CD14-positive monocyte (primary cell): ENCODE measurements around the gene PPBP. TPM values are rescaled to one million over a fixed set of nuclear protein-coding genes. Genes with fewer than 3 reads are reported as not detected.
"Not testable (repeated sequence)": the region's sequence is repeated elsewhere in the genome, so short reads cannot be mapped to it uniquely, and the experiment has no call there.

Experiments used
- DNase-seq, 3 donors: peaks; one replicate each; pipeline ENCODE4 v3.0.0-alpha.2; 2011 to 2022
- H2AFZ ChIP-seq: 2 replicates; pipeline ENCODE4 v1.6.0; 2012; ENCODE audit warnings: mild to moderate bottlenecking, low read depth, low read length, inconsistent platforms; ENCODE audit not compliant: insufficient read depth, poor library complexity, severe bottlenecking
- H3K27ac ChIP-seq, 2 donors: 1 replicate in 1 of 2; 2 replicates in 1 of 2; pipeline ENCODE4 v1.5.1; 2012 to 2013; ENCODE audit warnings: low read length in 2 of 2, control low read depth in 1 of 2, inconsistent platforms in 1 of 2, low read depth in 1 of 2, mild to moderate bottlenecking in 1 of 2
- H3K27me3 ChIP-seq, 2 donors: one replicate each; pipeline versions ENCODE4 v1.6.0 to v1.6.1; 2011 to 2013; ENCODE audit warnings: low read length in 2 of 2; ENCODE audit not compliant: control insufficient read depth in 2 of 2, insufficient read depth in 2 of 2
- H3K36me3 ChIP-seq, 2 donors: replicated peaks in 1 of 2; 1 replicate in 1 of 2; 2 replicates in 1 of 2; pipeline versions ENCODE4 v1.5.1 to v1.6.1; 2012 to 2013; ENCODE audit warnings: low read length in 2 of 2, control low read depth in 1 of 2, inconsistent platforms in 1 of 2, mild to moderate bottlenecking in 1 of 2; ENCODE audit not compliant: insufficient read depth in 2 of 2, control insufficient read depth in 1 of 2
- H3K4me1 ChIP-seq, 2 donors: 1 replicate in 1 of 2; 2 replicates in 1 of 2; pipeline versions ENCODE4 v1.5.1 to v1.6.1; 2012 to 2013; ENCODE audit warnings: low read length in 2 of 2, control low read depth in 1 of 2, inconsistent platforms in 1 of 2, mild to moderate bottlenecking in 1 of 2, moderate library complexity in 1 of 2; ENCODE audit not compliant: insufficient read depth in 2 of 2, control insufficient read depth in 1 of 2
- H3K4me2 ChIP-seq: replicated peaks from 2 replicates; pipeline ENCODE3; 2012; ENCODE audit warnings: low read length, moderate library complexity, mild to moderate bottlenecking; ENCODE audit not compliant: poor library complexity, severe bottlenecking; ENCODE audit errors: extremely low read depth
- H3K4me3 ChIP-seq, 3 experiments: fragments of 200-600 bp in 1 of 3; sonication (generic) in 1 of 3; replicated peaks in 1 of 3; 1 replicate in 2 of 3; 2 replicates in 1 of 3; pipeline ENCODE4 v1.5.1; 2011 to 2013; ENCODE audit warnings: low read length in 3 of 3, mild to moderate bottlenecking in 3 of 3, control low read depth in 2 of 3, low read depth in 2 of 3, inconsistent platforms in 1 of 3, moderate library complexity in 1 of 3
- H3K79me2 ChIP-seq: 2 replicates; pipeline ENCODE4 v1.6.0; 2012; ENCODE audit warnings: mild to moderate bottlenecking, control low read depth, inconsistent platforms, low read length, moderate library complexity; ENCODE audit not compliant: insufficient read depth
- H3K9ac ChIP-seq: 2 replicates; pipeline ENCODE4 v1.6.0; 2017; ENCODE audit warnings: low read length, mild to moderate bottlenecking; ENCODE audit not compliant: insufficient read depth, poor library complexity, severe bottlenecking
- H3K9me3 ChIP-seq, 2 donors: replicated peaks in 1 of 2; 1 replicate in 1 of 2; 2 replicates in 1 of 2; pipeline versions ENCODE4 v1.5.1 to v1.6.1; 2012 to 2013; ENCODE audit warnings: low read length in 2 of 2, control low read depth in 1 of 2; ENCODE audit not compliant: control insufficient read depth in 1 of 2, insufficient read depth in 1 of 2
- H4K20me1 ChIP-seq: 2 replicates; pipeline ENCODE4 v1.6.0; 2012; ENCODE audit warnings: mild to moderate bottlenecking, low read length, control low read depth, moderate library complexity; ENCODE audit not compliant: insufficient read depth
- H3K27ac Mint-ChIP-seq, 7 donors: one replicate each; pipeline ENCODE4 v1.8.0; 2020; ENCODE audit warnings: mild to moderate bottlenecking in 7 of 7, mixed read lengths in 7 of 7, moderate library complexity in 6 of 7, inconsistent platforms in 2 of 7
- H3K27me3 Mint-ChIP-seq, 3 donors: one replicate each; pipeline ENCODE4 v1.8.0; 2021 to 2022; ENCODE audit warnings: low read depth in 3 of 3, mild to moderate bottlenecking in 3 of 3, mixed read lengths in 3 of 3, moderate library complexity in 3 of 3, inconsistent platforms in 1 of 3
- H3K36me3 Mint-ChIP-seq, 2 donors: one replicate each; pipeline ENCODE4 v1.8.0; 2020; ENCODE audit warnings: mixed read lengths in 2 of 2, inconsistent platforms in 1 of 2, mild to moderate bottlenecking in 1 of 2
- H3K4me1 Mint-ChIP-seq: one replicate; pipeline ENCODE4 v1.8.0; 2020; ENCODE audit warnings: mild to moderate bottlenecking, mixed read lengths
- H3K4me3 Mint-ChIP-seq, 2 donors: one replicate each; pipeline ENCODE4 v1.8.0; 2020; ENCODE audit warnings: mild to moderate bottlenecking in 2 of 2, mixed read lengths in 2 of 2, moderate library complexity in 1 of 2
- H3K9me3 Mint-ChIP-seq, 7 donors: one replicate each; pipeline ENCODE4 v1.8.0; 2020 to 2022; ENCODE audit warnings: mixed read lengths in 7 of 7, mild to moderate bottlenecking in 6 of 7, moderate library complexity in 6 of 7, inconsistent platforms in 2 of 7
- CTCF ChIP-seq: fragments of 200-600 bp; IDR thresholded peaks from one replicate; pipeline ENCODE4 v1.8.0; 2022; ENCODE audit warnings: antibody characterized with exemption, mild to moderate bottlenecking
- WGBS: methylation state at CpG from one replicate; pipeline ENCODE4 v1.1.5; 2013; ENCODE audit warnings: missing lambda C conversion rate; ENCODE audit not compliant: insufficient coverage; 5-methylcytosine and 5-hydroxymethylcytosine counted together
- intact Hi-C, 2 donors: fragments of 100-400 bp; cut with micrococcal nuclease; formaldehyde crosslinking; loops; one replicate each; pipeline versions ENCODE4 v1.15.0 to v1.15.1; 2023
- polyA plus RNA-seq, 3 donors: library from polyadenylated mRNA; depleted of rRNA in 1 of 3; unstranded in 2 of 3; stranded (reverse) in 1 of 3; fragments of 300-500 nt in 2 of 3; fragments of >200 nt in 1 of 3; fragmentation: Illumina TruSeq in 2 of 3; gene quantifications; 1 replicate in 2 of 3; 2 replicates in 1 of 3; pipeline ENCODE4 v1.2.3, GENCODE V29; 2012 to 2021

PPBP gene
- polyA plus RNA-seq, 3 donors = 0.65 to 63.1 (median 16.3) TPM

GRCh38 chr4:73952352-73952751 is 35.6 kb downstream of the PPBP start:
- no peaks in the 10 kb centered on the region for H3K4me1 ChIP-seq
- Mint-ChIP-seq H3K36me3 (no peaks in the 10 kb centered on the region), H3K4me1 (no peaks in the 10 kb centered on the region), H3K27me3 (peaks cover 0 to 3% (median 0%) of the 10 kb centered on the region in 3 donors), H3K27ac (no peak overlapping the region), H3K9me3 (peaks cover 4 to 19% (median 12%) of the 10 kb centered on the region in 7 donors), H3K4me3 (no peak overlapping the region)
- H3K9ac ChIP-seq = no peak overlapping the region
- no peak overlapping the region for H3K4me3 ChIP-seq
- WGBS = 96% methylated on average over 3 of the region's 3 CpGs
- no peak overlapping the region for H3K27ac ChIP-seq
- intact Hi-C loops = no loop called here
- no peaks in the 10 kb centered on the region for H4K20me1 ChIP-seq
- H3K36me3 ChIP-seq = no peaks in the 10 kb centered on the region
- no peak overlapping the region for H2AFZ ChIP-seq
- no peak for DNase-seq
- H3K79me2 ChIP-seq = no peaks in the 10 kb centered on the region
- no peak overlapping the region for H3K4me2 ChIP-seq
- TF ChIP-seq CTCF = no peak
- H3K9me3 ChIP-seq = peaks cover 0 to 9% of the 10 kb centered on the region in 2 donors
- H3K27me3 ChIP-seq = no peaks in the 10 kb centered on the region

DNA sequence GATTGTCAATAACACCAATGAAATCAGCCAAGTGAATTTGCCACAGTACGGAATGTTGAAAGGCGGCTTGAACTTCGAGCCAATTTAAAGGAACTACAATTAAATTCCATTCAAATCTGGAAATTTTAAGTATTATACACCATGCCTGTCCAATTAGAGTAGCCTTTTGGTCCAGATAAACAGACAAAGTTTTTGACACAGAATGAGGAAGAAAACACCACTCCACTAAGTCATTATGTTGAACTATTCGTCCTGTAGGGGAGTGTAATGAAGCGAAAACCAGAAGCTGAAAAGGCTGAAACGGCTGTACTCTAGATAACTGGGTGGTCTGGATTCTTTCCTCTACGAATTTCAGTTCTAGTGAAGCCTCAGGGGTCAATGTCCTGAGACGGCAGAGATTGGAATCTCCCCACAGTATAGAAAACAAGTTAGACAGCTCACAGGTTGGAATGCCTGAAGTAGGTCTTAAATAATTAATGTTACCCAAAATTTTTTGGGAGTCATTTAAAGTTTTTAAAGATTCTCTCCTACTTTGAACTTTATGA is 37.5 kb downstream of the PPBP start:
- H3K4me1 Mint-ChIP-seq, H3K79me2 ChIP-seq, H2AFZ ChIP-seq, H3K4me2 ChIP-seq, H3K27me3 ChIP-seq, H3K4me1 ChIP-seq, H3K9ac ChIP-seq, intact Hi-C loops, H3K36me3 Mint-ChIP-seq, H4K20me1 ChIP-seq, H3K36me3 ChIP-seq, DNase-seq, H3K4me3 Mint-ChIP-seq, H3K9me3 ChIP-seq, H3K4me3 ChIP-seq, H3K27ac ChIP-seq: not testable (repeated sequence)
- Mint-ChIP-seq H3K27ac (peak overlapping the region in 1 of 7 donors; percentile 20), H3K27me3 (peaks cover 3 to 10% (median 3%) of the 10 kb centered on the region in 3 donors), H3K9me3 (peaks cover 4 to 11% (median 8%) of the 10 kb centered on the region in 7 donors)
- WGBS = no CpG with 5 or more reads among the region's 8 CpGs
